Kidney (tissue), 14 donors: ENCODE data around the gene MMP15. TPM values are rescaled to one million over a fixed set of nuclear protein-coding genes. Genes with fewer than 3 reads are reported as not detected.

Experiments used
- DNase-seq, 5 donors: peaks; one replicate each; pipeline ENCODE4 v3.0.0-alpha.2; 2013 to 2020
- FAIRE-seq: peaks from 2 replicates; lab custom pipeline; 2012; peaks lifted over from hg19 to GRCh38; lab: Jason Lieb, UNC
- H3K27ac ChIP-seq, 2 donors: one replicate each; pipeline ENCODE4 v1.7.0; 2013; ENCODE audit warnings: low read depth in 2 of 2, low read length in 2 of 2, inconsistent platforms in 1 of 2
- H3K27me3 ChIP-seq: one replicate; pipeline ENCODE4 v1.7.1; 2013; ENCODE audit warnings: low read length, inconsistent platforms; ENCODE audit not compliant: control insufficient read depth, insufficient read depth
- H3K36me3 ChIP-seq, 3 donors: one replicate each; pipeline versions ENCODE4 v1.7.0 to v1.7.1; 2013; ENCODE audit warnings: low read length in 3 of 3, control low read depth in 1 of 3, inconsistent platforms in 1 of 3; ENCODE audit not compliant: insufficient read depth in 3 of 3, control insufficient read depth in 2 of 3
- H3K4me1 ChIP-seq, 3 donors: one replicate each; pipeline versions ENCODE4 v1.7.0 to v1.7.1; 2013; ENCODE audit warnings: low read length in 3 of 3, inconsistent platforms in 1 of 3, low read depth in 1 of 3; ENCODE audit not compliant: control insufficient read depth in 2 of 3, insufficient read depth in 2 of 3
- H3K4me3 ChIP-seq, 3 donors: one replicate each; pipeline versions ENCODE4 v1.7.0 to v1.8.1; 2013; ENCODE audit warnings: low read length in 3 of 3, control low read depth in 1 of 3, inconsistent platforms in 1 of 3
- H3K9ac ChIP-seq, 3 donors: one replicate each; pipeline versions ENCODE4 v1.7.0 to v1.7.1; 2013; ENCODE audit warnings: low read length in 3 of 3, control low read depth in 1 of 3, inconsistent platforms in 1 of 3
- H3K9me3 ChIP-seq, 3 donors: one replicate each; pipeline versions ENCODE4 v1.7.0 to v1.7.1; 2013; ENCODE audit warnings: low read length in 3 of 3, control low read depth in 1 of 3, inconsistent platforms in 1 of 3; ENCODE audit not compliant: control insufficient read depth in 2 of 3, insufficient read depth in 1 of 3
- CTCF ChIP-seq: IDR thresholded peaks from 3 replicates; pipeline ENCODE4 v1.5.1; 2012; ENCODE audit warnings: mild to moderate bottlenecking, moderate library complexity, borderline replicate concordance; ENCODE audit not compliant: insufficient read depth; ENCODE audit errors: extremely low read depth
- intact Hi-C: fragments of 100-400 bp; cut with DNase I; formaldehyde crosslinking; loops from one replicate; pipeline ENCODE4 v1.11.1; 2022
- polyA plus RNA-seq: library from polyadenylated mRNA; stranded (reverse); fragments of 350-450 nt; fragmentation: Illumina TruSeq; extraction: RNeasy Lipid Tissue Mini Kit (QIAGEN cat#74804); gene quantifications from one replicate; pipeline ENCODE4 v1.2.3, GENCODE V29; 2014; ENCODE audit warnings: low read depth, low replicate concordance; ENCODE audit not compliant: insufficient read depth
- total RNA-seq: library from RNA; stranded (reverse); fragmentation: NEBNext Ultra II Directional; extraction: Animal tissue kit (Norgen Biotek cat#: 25700); gene quantifications from one replicate; pipeline ENCODE4 v1.2.1, GENCODE V29; 2021
- donor health status: control.
- donor health status: control.
- donor health status: control.
- donor health status: control.
- donor health status: control.
- donor health status: DM: yes; HTN: yes; CAD: no.
- donor health status: Normal renal cell carcinoma (clear cell type).

The MMP15 gene
- total and polyA plus RNA-seq, 2 donors from 2014 or later: 19.1 to 31.4 TPM

DNA sequence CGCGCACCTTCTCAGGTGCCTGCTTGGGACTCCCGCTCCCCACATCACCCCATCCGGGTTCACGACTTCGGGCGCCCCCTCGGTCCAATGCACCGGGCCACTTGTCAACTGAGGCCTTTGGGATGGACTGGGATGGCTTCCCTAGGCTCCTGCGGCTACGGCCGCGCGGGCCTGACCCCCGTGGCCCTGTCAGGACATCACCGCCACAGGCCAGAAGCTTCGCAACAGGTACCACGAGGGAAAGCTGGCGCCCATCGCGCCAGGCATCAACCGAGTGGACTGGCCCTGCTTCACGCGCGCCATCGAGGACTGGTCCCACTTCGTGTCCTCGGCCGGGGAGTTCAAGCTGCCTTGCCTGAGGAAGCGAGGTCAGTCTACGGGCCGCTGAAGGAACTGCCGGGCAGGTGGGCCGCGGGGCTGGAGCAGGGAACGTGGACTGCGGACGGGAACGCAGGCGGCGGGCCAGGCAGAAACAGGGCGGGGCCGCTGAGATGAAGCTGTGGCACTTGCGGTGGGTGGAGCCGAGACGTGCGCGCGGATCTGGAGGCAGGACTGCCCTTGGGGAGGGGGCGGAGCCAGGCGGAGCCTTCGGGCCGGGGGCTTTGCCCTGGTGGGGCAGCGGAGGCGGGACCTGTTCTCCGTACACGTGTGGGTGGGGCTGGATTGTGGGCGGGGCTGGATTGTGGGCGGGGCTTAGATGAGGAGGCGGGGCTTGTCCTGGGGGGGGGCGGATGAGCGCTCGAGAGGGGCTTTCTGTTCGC lies 40.9 kb upstream of the MMP15 start:
- Histone ChIP-seq H3K9ac (no peak overlapping the region), H3K36me3 (no peaks in the 10 kb centered on the region), H3K27ac (no peak overlapping the region), H3K4me1 (peaks cover 0 to 10% (median 0%) of the 10 kb centered on the region in 3 donors), H3K9me3 (no peaks in the 10 kb centered on the region), H3K4me3 (peak overlapping the region; percentile 29 to 53 (median 39)), H3K27me3 (peaks cover 4% of the 10 kb centered on the region)
- intact Hi-C loops: no loop called here
- peak; percentile 94 to 97 (median 95) for DNase-seq
- FAIRE-seq: no peak
- no peak for TF ChIP-seq CTCF

DNA sequence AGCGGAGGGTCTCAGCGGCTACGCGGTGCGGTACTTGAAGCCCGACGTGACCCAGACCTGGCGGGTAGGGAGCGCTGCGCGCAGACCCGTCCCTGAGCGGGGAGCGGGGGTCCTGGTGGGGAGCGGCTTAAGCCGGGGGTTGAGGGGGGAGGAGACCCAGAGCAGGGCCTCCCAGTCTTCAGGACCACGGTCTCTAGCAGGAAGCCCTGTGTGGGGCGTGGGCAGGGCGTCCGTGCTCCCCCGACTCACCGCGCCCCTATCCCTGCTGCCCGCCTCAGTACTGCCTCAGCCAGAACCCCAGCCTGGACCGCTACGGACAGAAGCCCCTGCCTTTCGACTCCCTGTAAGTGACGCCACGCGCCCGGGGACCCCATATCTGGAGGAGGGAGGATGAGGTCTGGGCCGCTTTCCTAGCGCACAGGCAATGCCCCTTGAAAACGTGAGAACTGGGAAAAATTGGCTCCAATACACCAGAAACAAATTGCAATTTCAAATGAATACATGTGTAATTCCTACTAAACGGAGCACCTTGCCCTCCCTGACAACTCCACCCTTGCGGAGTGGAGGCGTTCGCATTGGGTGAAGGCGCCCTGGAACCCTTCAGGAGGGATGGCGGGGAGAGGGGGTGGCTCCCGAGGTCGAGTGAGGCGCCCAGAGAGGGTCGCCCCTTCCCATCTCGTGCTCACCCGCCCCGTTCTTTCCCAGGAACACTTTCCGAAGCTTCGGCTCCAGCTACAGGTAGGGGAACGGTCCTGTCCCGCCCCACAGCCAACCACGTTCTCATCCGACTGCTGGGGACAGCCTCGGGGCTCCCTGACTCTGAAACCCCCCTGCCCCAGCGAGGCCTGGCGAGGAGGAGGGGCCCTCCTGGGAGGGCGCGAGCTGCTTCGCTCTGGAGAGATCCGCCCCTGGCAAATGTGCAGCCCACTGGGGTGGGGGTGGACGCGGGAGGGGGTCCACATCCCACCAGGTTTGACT lies 40.1 kb upstream of the MMP15 start:
- H3K36me3 ChIP-seq: no peaks in the 10 kb centered on the region
- FAIRE-seq: no peak
- H3K4me3 ChIP-seq: peak overlapping the region in 2 of 3 donors; percentile 29 to 53
- no peak overlapping the region for H3K27ac ChIP-seq
- no peaks in the 10 kb centered on the region for H3K9me3 ChIP-seq
- peak in 4 of 5 donors; percentile 14 to 79 (median 41) for DNase-seq
- H3K27me3 ChIP-seq: peaks cover 4% of the 10 kb centered on the region
- peaks cover 0 to 10% (median 0%) of the 10 kb centered on the region in 3 donors for H3K4me1 ChIP-seq
- intact Hi-C loops: no loop called here
- TF ChIP-seq CTCF: no peak
- H3K9ac ChIP-seq: peak overlapping the region in 1 of 3 donors; percentile 19

GRCh38 chr16:57986196-57986595 lies 39.4 kb upstream of the MMP15 start:
- no peak overlapping the region for H3K27ac ChIP-seq
- no peak for TF ChIP-seq CTCF

More at GRCh38 chr16:57986196-57986595, 39.4 kb upstream of the MMP15 start:
- DNase-seq (peak in 1 of 5 donors; percentile 40), FAIRE-seq (no peak)
- peaks cover 4% of the 10 kb centered on the region for H3K27me3 ChIP-seq
- no peaks in the 10 kb centered on the region for H3K9me3 ChIP-seq
- no peak overlapping the region for H3K4me3 ChIP-seq
- no peak overlapping the region for H3K9ac ChIP-seq
- peaks cover 0 to 10% (median 0%) of the 10 kb centered on the region in 3 donors for H3K4me1 ChIP-seq
- H3K36me3 ChIP-seq: no peaks in the 10 kb centered on the region
- intact Hi-C loops: no loop called here
